ENCODE results near the gene PDZRN3.

Gene PDZRN3

DNA sequence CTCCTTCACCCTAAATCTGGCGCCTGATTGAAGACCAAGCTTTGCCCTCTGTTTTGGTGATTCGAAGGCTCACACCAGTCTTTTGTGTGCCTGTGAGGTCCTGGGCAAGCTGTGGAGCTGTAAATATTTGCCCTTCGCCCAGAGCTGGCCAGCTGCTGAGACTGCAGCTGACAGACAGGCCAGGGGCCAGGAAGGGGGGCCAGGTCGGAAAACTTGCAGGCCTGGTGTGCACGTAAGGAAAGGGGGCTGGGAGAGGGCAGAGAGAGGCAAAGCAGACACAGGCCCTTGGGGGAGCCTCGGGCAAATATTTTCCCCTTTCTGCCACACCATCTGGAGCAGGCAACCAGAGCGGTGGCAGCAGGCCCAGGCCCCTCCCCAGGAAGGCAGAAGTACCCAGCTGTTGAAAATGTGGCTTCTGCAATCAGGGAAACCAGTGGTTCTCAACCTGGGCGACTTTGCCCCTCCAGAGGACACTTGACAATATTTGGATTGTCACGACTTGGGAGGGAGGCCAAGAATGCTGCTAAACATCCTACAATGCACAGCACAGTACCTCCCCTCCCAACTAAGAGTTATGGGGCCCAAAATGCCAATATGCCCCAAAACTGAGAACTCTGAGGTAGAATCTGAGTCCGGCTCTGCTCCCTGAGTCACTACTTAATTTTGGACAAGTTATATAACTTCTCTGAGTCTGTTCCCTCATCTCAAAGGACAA lies 2.5 kb downstream of the PDZRN3 start:
- DNase-seq: no peak

DNA sequence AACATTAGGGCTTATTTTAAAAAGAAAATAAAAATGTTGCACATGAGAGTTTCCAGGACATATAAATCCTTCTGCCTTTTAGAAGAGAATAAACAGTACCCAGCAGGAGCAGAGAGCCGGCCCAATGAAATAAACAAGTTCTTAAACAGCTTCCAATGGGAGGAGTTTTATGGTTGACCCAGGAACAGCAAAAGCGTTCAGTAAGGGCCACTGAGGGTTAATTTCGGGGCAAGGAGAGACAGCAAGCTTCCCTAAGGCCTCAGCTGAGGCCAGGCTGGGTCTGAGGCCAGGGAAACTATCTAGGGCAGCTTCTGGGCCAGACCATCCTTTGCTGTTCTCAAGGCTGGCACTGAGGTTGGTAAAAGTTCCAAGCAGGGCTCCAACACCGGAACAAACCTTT lies 3.4 kb downstream of the PDZRN3 start:
- DNase-seq: no peak

DNA sequence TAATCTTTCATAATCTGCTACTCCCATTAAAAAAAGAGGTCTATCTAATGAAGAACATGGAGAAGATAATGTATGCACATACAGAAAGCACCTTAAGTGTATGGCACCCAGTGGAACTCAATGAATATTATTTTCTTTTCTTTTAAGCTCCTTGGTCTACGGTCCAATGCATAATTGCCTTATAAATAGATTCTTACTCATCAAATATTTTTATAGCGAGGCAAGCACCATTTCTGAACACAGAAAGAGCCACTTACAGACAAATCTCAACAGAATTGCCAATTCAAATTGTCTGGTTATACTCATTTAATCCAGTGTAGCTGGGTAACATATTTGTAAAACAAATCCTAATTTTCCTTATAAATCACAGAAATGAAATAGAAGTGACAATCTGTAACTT lies 6.3 kb downstream of the PDZRN3 start:
- DNase-seq: peak; percentile 57

DNA sequence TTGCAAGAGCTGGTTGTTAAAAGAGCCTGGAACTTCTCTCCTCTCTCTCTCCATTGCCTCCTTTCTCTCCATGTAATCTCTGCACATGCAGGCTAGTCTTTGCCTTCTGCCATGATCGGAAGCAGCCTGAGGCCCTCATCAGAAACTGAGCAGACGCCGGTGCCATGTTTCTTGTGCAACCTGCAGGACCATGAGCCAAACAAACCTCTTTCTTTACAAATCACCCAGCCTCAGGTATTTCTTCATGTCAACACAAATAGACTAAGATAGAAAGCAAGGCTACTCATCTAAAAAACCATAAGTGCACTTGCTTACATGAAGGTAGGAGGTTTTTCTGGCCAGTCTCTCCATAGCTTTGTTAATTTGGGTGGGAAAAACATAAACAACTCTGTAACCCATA lies 8.7 kb downstream of the PDZRN3 start:
- no peak for DNase-seq

DNA sequence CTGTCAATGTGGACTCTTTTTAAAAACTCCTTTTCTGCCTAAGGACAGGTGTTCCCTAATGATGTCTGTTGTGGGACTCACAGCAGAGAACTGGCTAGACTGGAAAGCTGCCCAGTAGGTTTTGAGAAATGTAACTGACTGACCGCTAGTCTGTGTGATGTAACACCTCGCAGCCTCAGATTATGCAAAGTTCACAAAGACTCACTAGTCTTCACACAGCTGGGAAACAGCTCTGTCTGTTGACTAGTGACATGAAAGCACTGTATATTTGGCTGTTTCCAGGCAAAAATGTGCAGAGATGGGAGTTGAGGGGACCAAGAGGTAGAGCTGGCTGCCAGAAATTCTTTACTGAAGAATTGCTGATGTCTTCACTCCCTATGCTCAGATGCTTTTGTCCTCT lies 10.3 kb downstream of the PDZRN3 start:
- DNase-seq: peak; percentile 79

DNA sequence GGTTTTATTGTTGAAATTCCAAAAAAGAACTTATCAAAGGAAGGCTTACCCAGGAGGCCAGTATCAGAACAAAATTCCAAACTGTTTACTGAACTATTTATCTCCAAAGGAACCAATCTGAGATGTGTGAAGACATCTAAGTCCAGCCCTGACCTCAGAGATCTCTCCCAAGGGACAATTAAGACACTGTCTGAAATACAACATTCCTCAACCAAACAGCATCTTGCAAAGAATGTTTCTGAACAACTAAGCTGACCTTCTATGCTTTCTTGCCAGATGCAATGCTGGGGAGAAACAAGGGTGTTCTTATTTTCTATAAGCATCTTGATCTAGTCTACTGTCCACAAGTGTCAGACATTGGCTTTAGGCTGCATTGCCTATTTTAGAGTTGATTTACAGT lies 13.6 kb downstream of the PDZRN3 start:
- DNase-seq: peak; percentile 73

DNA sequence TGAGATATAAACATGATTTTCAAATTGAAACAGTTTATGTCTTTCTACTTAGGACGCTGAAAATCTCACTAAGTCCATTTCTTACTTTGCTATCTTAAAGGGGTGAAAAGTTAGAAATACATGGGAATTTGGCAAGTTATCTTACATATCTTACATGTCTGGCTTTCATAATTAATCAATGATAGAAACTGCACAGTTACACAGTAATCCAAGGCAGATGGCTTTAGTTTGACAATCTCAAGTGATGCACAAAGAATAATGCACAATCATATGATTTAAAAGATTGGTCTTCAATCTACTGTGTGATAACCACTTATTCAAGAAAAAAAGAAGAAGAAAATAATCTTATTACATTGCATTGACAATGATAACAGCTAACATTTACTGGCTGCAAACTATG lies 14.2 kb downstream of the PDZRN3 start:
- DNase-seq: no peak

DNA sequence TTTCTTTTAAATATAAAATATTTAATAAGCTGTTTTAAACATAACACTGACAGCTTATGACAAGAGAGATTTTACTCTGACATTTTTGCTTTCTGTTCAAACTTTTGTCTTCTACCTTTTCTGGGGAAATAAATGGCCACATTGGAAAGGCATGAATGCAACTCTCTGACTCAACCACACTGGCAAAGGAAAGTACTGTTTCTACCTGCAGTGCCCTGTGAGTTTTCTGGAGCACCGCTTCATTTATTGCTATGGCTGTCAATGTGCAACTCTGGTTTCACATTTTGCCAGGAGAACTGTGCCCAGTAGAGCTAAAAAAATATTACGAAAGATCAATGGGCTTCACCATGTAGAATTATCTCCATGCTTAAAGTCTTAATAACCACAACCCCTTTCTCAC lies 15.1 kb downstream of the PDZRN3 start:
- DNase-seq: no peak

DNA sequence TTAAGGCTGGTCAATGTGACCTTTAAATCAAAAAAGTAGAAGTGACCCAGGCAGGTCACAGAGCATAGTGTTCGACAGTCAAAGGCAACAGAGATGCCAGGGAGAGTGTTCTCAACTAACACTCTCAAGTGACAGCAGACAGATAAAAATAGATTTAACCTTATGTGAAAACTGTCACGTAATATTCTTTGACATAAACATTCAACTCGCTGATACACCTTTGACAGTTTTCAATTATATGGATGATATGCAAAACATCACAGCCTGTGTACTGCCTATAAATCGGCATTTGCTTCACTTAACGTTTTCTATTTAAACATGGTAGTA lies 15.5 kb downstream of the PDZRN3 start:
- no peak for DNase-seq

DNA sequence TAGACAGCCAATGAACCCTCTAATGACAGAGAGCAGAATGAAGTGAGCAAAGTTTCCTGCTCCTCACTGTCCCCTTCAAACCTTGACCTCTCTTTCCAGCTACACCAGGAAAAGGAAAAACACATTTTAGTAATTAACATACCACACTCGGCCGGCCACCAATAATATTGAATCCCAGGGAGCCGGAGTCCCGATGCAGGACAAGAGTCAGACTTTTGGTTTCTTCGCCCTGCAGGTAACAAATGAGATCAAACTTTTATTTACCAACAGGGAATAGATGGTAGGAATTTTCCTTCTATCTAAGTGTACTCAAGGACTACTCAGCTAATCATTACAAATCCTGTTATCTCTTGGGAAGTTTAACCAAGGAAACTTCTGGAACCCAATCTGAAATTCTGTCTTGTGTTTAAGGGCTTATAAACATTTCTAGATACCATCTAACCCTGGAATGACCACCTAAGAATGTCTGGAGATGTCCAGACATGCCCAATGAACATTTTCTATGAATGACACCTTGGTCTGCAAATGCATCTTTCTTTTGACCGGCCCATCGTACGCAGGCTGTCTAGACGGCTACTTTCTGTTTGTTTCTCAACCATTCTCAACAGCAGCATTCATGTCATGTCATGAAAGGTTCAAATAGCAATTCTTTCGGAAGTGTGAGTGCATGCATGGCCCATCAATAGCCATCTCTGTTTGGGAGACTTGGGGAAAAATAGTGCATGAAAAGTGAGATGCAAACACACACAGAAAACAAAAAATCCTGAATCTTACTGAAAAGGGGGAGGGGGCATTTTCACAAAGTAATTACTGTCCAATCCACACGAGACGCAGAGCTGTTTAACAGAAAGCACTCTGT lies 16.1 kb downstream of the PDZRN3 start:
- DNase-seq: no peak

DNA sequence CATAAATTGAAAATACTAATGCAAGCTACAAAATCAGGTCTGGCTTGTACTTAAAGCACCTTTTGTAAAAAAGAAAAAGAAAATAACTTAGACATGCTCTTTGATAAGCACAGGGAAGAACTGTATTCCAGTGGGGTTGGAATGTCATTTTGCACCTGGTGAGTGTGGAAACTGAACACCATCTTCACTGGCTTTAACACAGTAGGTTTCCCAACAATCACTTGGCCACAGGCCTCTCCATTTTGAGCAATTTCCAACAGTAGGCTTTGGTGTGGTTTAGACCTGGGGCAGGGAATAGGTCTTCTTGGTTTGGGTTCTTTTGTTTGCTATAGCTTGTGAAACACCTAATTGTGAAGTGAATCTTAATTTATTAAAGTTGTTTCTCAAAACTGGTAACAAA lies 18.9 kb downstream of the PDZRN3 start:
- DNase-seq: no peak

DNA sequence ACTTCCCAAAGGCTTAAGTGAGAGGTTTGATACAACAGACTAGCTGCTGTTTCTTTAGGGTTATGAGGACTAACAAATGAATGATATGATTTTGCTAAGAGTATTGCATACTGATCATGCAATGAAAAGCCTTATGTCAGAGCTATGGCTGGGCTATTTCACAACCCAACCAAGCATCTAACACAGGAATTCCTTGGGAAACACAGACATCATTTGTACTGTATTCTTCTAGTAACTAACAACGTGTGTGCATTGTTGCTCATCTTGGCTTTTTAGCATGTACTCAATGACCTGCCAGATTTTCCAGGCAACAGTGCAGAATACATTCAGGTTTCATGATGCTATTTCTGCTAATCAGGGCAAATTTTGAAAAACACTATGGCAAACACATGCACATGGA lies 19.3 kb downstream of the PDZRN3 start:
- peak; percentile 86 for DNase-seq

DNA sequence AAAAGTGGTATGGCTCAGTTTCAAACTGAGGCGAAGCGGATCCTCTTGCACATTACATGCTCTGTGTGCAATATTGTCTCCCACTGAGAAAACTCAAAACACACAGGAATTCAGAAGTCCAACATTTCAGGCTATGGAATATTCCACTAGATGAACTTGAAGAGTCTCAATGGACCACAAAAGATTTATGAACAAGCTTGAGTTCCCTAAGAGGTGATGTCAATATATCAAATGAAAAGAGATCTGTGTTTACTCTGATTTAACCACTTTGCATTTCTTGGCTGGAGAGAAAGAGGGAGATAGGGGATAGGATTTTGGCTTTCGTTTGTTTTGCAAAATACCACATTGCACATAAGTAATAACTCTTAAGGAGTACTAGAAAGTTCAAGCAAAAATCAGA lies 20.3 kb downstream of the PDZRN3 start:
- peak; percentile 89 for DNase-seq

DNA sequence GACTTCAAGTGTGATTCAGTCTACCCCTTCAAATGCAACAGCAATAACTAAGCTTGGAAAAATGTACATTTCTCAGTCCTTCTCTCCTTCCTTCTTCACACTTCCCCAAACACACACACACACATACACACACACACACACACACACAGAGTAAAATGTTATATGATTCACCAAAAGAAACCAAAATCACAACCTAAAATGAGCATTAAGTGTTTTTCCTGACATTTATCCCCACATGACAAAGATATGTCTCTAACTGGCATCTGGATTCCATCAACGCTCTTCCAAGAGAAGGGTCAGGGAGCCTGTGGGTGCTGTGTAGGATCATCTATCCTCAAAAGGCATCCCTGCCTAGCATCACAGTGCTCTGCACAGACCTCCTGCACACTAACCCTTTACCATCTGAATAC lies 21.0 kb downstream of the PDZRN3 start:
- DNase-seq: peak; percentile 95

DNA sequence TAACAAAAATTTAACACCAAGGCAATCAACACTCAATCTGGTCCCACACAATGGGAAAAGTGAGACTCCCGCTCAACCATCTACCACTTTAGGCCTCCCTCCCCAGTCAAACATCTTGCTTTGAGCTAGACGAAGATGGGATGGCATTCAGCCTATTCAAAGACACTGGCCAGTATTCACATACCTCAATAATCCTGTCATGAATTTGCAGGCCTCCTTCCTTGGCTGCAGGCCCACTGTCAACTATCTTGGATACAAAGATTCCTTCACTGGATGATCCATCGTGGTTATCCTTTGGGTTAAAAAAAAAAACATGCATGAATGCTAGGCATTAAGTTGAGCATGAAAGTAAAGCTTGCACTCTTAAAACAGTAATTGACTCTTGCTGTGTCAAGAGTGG lies 22.6 kb downstream of the PDZRN3 start:
- peak; percentile 99 for DNase-seq

DNA sequence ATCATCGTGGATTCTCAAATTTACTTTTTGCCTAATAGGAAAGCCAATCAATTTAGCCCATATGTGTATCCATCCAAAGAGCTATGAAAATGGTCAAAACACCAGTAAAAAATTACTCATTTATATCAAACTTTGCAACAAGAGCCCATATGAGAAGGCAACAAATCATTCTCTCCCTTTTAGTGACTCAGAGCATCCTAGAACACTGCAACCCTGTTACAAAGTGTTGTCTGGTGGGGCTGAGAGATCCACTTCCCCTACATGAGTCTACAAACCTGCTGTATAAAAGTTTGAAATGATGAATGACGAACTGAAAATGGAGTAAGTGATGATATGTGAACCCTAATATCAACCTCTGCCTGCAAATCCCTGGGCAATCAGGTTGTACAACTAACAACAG lies 23.3 kb downstream of the PDZRN3 start:
- DNase-seq: peak; percentile 66

DNA sequence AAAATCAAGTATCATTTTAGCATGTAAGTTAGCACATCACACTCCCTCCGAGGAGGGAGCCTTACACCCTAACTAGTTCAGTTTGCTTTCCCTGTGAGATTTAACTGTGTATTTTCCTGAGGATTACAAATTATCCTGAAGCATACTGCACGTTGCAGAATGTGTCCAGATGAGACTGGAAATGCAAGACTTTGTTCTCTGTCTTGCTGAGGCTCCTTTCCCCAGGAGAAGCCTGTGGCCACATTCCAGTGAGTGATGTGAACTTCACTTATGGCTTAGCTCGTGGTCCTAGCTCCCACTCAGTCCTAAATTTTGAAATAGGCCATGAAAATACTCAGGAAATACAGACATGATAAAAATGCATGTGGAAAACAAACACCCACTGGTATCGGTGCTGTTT lies 23.7 kb downstream of the PDZRN3 start:
- DNase-seq: peak; percentile 60

DNA sequence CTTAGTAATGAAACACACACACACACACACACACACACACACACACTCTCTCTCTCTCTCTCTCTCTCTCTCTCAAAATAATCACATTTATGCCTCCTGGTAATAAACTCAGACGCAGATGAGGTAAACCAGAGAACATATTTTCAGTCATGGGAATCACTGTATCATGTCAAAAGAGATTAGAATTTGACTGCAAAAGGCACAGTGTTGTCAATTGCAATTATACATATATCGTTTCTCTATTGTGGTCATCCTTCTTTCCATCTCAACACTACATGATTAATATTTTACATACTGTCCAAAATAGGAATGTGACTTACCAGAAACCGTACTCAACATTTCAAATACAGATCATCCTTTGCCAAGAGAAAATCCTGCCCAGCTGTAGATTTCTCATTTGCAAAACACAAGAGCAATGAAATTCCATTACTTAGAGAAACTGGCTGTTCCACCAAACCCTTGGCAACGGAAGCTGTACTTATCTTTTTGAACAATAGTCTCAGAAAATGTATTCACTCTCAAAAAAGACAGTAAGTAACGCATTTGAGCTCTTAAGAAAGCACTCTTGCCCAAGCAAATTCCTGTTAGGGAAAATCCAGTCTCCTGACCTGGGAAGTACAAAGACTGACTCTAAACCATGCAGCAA lies 24.3 kb downstream of the PDZRN3 start:
- DNase-seq: peak; percentile 90

DNA sequence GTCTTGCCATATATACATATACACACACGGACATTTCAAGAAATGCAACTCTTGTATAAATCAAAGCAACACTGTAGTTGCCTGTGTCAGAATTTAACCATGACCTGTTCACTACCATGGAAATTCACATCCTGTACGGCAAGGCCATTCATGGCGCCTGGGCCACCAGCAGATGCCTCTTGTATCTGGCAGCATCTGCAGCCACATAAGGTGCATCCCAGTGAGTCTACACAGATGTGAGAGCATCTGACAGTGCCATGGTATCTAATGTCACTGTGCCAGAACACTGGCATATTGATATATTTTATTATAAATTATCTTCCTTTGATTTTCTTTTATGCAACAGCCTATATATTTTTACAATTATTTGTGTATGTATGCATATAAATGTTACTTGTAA lies 25.1 kb downstream of the PDZRN3 start:
- no peak for DNase-seq

DNA sequence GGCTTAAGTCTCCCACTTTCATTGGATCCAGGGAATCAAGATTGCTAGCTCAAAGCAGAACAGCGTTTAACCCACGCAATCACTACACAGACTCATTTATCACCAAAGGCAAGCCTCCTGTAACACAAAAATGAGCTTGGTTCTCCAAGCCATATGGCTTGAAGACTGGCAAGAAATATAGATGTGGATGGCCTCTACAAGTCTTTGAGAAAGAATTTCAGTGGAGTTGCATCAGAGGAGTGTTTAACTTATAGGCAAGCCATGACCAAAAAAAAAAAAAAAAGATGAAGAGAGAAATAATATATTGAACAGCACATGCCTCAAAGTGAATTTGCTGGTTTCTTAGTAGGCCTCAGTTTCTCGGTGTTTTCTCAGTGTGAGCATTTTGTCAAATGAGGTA lies 27.3 kb downstream of the PDZRN3 start:
- no peak for DNase-seq

DNA sequence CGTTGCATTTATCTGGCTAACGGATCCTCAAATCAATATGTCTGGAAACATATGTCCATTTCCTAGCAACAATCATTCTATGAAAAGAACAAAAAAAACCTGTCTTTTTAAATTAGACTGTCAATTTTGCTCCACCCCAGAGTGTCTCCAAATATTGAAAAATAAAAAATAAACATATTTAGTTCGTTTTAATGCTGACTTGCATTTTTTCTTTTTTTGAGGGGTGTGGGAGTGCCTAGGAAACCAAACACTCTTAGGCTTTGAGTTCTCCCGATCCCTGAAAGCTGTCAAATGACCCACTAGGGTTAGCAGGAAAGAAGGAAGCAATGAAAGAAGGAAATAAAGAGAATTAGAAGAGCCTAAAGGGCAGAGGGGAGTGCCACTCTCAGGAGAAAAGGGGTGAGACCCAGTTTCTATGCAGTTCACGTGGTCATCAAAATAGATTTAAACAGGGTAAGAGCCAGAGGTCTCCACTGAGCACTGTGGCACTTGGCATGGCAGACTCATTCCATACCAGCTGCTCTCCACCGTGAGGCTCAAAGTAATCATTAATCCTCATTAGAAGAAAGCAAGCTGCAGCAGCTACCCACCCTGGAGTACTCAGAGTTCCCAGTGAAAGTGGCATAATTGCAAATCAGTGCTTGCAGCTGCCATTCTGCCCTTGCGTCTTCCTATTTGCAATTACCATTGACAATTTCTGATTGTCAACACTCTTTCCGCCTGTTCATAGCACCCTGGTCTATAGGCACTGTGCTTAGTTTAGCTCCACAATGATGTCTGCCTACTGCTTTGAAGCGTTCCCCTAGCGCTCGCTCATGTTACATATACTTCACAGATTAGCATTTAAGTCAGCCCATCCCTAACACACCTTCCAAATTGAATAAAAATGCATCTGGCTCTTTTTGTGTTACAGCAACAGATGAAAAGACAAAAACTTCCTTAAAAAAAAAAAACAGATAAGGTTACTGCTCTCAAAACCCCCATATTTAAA lies 32.3 kb downstream of the PDZRN3 start:
- DNase-seq: no peak

DNA sequence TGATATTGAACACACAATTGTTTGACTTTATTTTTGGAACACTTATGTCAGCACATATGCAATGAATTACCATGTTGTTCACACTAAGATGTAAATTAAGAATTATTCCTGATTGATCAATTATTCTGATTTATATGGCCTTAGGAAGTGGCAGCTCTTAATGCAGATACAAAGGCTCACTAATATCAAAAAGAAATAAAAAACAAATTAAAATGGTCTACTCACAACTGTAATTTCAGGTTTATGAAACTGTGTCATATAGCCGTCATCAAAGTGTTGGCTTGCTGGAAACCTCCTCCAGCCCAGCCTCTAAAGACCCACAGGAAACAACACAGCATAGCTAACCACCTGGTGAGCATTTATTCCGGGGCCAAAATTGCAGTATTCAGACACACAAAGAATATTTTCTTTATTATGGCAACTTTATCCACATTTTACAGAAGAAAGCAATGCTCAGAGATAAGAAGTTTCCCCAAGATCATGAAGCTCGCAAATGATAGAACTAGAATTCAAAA lies 33.4 kb downstream of the PDZRN3 start:
- DNase-seq: no peak

DNA sequence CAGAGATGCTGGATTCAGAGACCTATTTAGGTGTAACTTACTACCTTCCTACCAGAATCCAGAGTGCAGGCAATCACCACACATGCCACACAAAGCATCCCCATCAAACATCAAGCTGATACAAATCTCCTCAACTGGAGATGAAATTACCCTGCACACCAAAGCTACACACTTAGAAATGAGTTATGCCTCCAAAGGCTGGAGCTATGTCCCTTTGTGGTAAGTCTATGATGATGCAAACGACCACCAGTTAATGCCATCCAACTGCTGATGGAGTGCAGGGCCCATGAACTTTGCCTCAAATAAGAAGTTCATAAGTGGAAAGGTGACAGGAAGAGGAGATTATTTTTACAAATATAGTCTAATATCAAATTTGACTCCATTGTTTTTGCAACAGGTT lies 38.1 kb downstream of the PDZRN3 start:
- no peak for DNase-seq

Data from fibroblast of skin of right biceps (primary cell).